Heart left ventricle (tissue), 16 donors: Measurements from ENCODE around the gene KANSL1. TPM values are rescaled to one million over a fixed set of nuclear protein-coding genes. Genes with fewer than 3 reads are reported as not detected.

Experiments
- ATAC-seq, 4 donors: fragments of 200-7000 bp; cut with Tn5 transposase; one replicate each; pipeline ENCODE4 v1.9.1; 2020 to 2022; ENCODE audit warnings: moderate library complexity in 4 of 4, mild to moderate bottlenecking in 3 of 4, moderate number of reproducible peaks in 1 of 4
- DNase-seq, 5 donors: peaks; one replicate each; pipeline ENCODE4 v3.0.0-alpha.2; 2020
- H3K27ac ChIP-seq, 12 donors: fragments of 200-600 bp; sonication (generic) in 4 of 12; one replicate each; pipeline versions ENCODE4 v1.5.0 to v1.8.0; 2016 to 2022; ENCODE audit warnings: mild to moderate bottlenecking in 2 of 12
- H3K27me3 ChIP-seq, 9 donors: fragments of 200-600 bp; sonication (generic) in 2 of 9; one replicate each; pipeline versions ENCODE4 v1.5.1 to v1.8.0; 2016 to 2022; ENCODE audit warnings: mild to moderate bottlenecking in 3 of 9
- H3K36me3 ChIP-seq, 9 donors: fragments of 200-600 bp; sonication (generic) in 2 of 9; one replicate each; pipeline versions ENCODE4 v1.5.0 to v1.8.0; 2018 to 2022; ENCODE audit warnings: mild to moderate bottlenecking in 2 of 9
- H3K4me1 ChIP-seq, 12 donors: fragments of 200-600 bp; sonication (generic) in 4 of 12; one replicate each; pipeline versions ENCODE4 v1.5.0 to v1.8.0; 2016 to 2022; ENCODE audit warnings: mild to moderate bottlenecking in 3 of 12
- H3K4me3 ChIP-seq, 12 donors: fragments of 200-600 bp; sonication (generic) in 4 of 12; one replicate each; pipeline versions ENCODE4 v1.5.0 to v1.8.0; 2017 to 2022; ENCODE audit warnings: mild to moderate bottlenecking in 9 of 12, moderate library complexity in 4 of 12
- H3K9me3 ChIP-seq, 12 donors: fragments of 200-600 bp; sonication (generic) in 4 of 12; one replicate each; pipeline versions ENCODE4 v1.5.0 to v1.8.0; 2016 to 2022; ENCODE audit warnings: mild to moderate bottlenecking in 1 of 12
- POLR2A ChIP-seq, 2 donors: fragments of 450-650 bp; IDR thresholded peaks; one replicate each; pipeline ENCODE4 v1.6.1; 2017; ENCODE audit warnings: antibody characterized with exemption in 2 of 2, mild to moderate bottlenecking in 2 of 2, moderate library complexity in 2 of 2
- WGBS, 4 donors: extraction: QIAGEN DNeasy Blood & Tissue Kit in 2 of 4; methylation state at CpG; one replicate each; pipeline versions ENCODE4 v1.1.5 to v1.1.7; 2013 to 2018; 5-methylcytosine and 5-hydroxymethylcytosine counted together
- intact Hi-C, 10 donors: fragments of 100-400 bp; cut with DNase I; formaldehyde crosslinking; loops; one replicate each; pipeline versions ENCODE4 v1.11.1 to v1.14.2; 2022
- polyA plus RNA-seq, 2 donors: library from polyadenylated mRNA; stranded (reverse); fragments of 200-250 nt; gene quantifications; one replicate each; pipeline ENCODE4 v1.2.3, GENCODE V29; 2013
- total RNA-seq, 9 donors: library from RNA; depleted of rRNA in 2 of 9; stranded (reverse); fragments of >200 nt in 2 of 9; fragmentation: NEBNext Ultra II Directional in 3 of 9; extraction: Animal tissue kit (Norgen Biotek cat#: 25700) in 3 of 9; gene quantifications; one replicate each; pipeline versions ENCODE4 v1.1.0 to v1.2.4, GENCODE V29; 2016 to 2023
- TF ChIP-seq, protein P1 (sequence below), 12 donors: fragments of 200-600 bp; sonication (generic) in 4 of 12; IDR thresholded peaks; one replicate each; pipeline versions ENCODE4 v1.5.0 to v1.8.0; 2018 to 2022; ENCODE audit warnings: antibody characterized with exemption in 12 of 12, mild to moderate bottlenecking in 5 of 12
- donor health status: ischemic (EF 13 %, LVEDD 7.1; RV severe dilation, severe dysfunction).
- donor health status: healthy with polysubstance abuse.
- donor health status: DM: no; HTN: yes; CAD: no.
- donor health status: DM: no; HTN: no; CAD: no.
- donor health status: ischemic (EF 25% LVEDD 6.9; RV normal size, moderate dysfunction).
- donor health status: ischemic (EF 25% LVEDD 5.7; RV mildly dilated, moderate dysfunction).
- donor health status: healthy.
- donor health status: DM: yes; HTN: yes; CAD: no.
- donor health status: ischemic (EF 35%, LVEDD 5.7; RV mildly dilated, moderate dysfunction).
- donor health status: nonischemic (EF 11% LVEDD 7.7; RV severe dilation, severe dysfunction).
- donor health status: DM: yes; HTN: yes; CAD: no.
- donor health status: PGD.
- donor health status: ischemic (EF 29% LVEDD 5.4; RV normal size, mild dysfunction).
- donor health status: nonischemic (EF 23%, LVEDD 6.1; RV moderate dilation, normal function).

Gene KANSL1
- total and polyA plus RNA-seq, 11 donors: 13.7 to 57.2 (median 28.9) TPM

DNA sequence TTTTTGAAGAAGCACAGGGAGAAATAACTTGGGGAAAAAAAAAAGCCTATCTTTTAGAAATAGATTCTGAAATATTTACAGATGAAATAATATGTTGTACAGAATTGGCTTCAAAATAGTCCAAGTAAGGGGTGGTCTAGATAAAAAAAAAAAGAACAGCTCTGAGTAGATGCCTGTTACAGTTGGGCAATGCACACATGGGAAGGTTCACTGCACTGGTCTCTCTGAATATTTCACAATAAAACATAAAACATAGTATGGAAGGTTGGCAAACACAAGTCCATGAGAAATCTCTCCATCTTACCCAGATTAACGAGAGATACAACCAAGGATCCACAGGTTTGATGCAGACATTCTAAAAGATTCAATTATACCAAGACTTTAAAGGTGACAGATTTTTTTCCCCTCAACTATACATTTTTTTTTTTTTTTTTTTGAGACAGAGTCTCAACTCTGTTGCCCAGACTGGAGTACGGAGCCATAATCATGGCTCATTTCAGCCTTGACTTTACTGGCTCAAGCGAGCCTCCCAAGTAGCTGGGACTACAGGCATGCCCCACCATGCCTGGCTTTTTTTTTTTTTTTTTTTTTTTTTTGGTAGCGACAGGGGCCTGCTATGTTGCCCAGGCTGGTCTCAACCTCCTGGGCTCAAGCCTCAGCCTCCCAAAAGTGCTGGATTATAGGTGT is 58.0 kb downstream of the KANSL1 start:
- no peaks in the 10 kb centered on the region for H3K36me3 ChIP-seq
- no peak for ATAC-seq
- peaks cover 6 to 84% (median 72%) of the 10 kb centered on the region in 12 donors for H3K4me1 ChIP-seq
- intact Hi-C loops: loop anchor here in 1 of 10 donors (10.0 kb wide), 1 partner anchor 160 kb away; the partner anchor contains the start of gene LRRC37A
- no peak for DNase-seq
- H3K4me3 ChIP-seq: no peak overlapping the region
- TF ChIP-seq, protein P1, sequence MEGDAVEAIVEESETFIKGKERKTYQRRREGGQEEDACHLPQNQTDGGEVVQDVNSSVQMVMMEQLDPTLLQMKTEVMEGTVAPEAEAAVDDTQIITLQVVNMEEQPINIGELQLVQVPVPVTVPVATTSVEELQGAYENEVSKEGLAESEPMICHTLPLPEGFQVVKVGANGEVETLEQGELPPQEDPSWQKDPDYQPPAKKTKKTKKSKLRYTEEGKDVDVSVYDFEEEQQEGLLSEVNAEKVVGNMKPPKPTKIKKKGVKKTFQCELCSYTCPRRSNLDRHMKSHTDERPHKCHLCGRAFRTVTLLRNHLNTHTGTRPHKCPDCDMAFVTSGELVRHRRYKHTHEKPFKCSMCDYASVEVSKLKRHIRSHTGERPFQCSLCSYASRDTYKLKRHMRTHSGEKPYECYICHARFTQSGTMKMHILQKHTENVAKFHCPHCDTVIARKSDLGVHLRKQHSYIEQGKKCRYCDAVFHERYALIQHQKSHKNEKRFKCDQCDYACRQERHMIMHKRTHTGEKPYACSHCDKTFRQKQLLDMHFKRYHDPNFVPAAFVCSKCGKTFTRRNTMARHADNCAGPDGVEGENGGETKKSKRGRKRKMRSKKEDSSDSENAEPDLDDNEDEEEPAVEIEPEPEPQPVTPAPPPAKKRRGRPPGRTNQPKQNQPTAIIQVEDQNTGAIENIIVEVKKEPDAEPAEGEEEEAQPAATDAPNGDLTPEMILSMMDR (IDR thresholded peaks at IDR 0.05): no peak
- TF ChIP-seq POLR2A (IDR thresholded peaks at IDR 0.05): no peak
- H3K27ac ChIP-seq: no peak overlapping the region
- no peaks in the 10 kb centered on the region for H3K27me3 ChIP-seq
- H3K9me3 ChIP-seq: no peaks in the 10 kb centered on the region
- WGBS, 4 donors: 93 to 98% (median 96%) methylated on average over 4 of the region's 4 CpGs

DNA sequence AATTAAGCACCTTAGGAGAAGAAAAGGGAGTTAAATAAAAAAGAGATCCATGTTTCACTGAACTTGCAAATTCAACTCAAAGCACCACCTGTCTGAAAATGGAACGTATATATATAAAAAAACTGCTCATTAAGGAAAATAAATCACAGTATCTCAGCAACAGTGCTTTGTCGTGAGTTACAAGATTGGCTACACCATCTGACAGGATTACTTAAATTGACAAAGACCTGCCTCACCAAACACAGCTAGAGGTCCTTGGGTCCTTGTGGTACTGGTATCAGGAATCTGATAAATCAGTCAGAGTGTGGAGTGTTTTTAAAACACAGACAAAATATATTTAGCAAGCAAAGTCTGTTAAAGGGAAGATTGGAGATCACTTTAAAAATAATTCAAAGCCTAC is 63.9 kb downstream of the KANSL1 start:
- H3K27me3 ChIP-seq: no peaks in the 10 kb centered on the region
- H3K27ac ChIP-seq: peak overlapping the region in 1 of 12 donors; percentile 1
- no peaks in the 10 kb centered on the region for H3K9me3 ChIP-seq
- intact Hi-C loops: loop anchor here in 1 of 10 donors (5.0 kb wide), 1 partner anchor 52 kb away; no protein-coding TSS in a partner anchor
- TF ChIP-seq, protein P1 (IDR thresholded peaks at IDR 0.05): no peak
- no peak for TF ChIP-seq POLR2A (IDR thresholded peaks at IDR 0.05)
- ATAC-seq: no peak
- H3K4me1 ChIP-seq: peaks cover 8 to 88% (median 63%) of the 10 kb centered on the region in 12 donors
- H3K36me3 ChIP-seq: no peaks in the 10 kb centered on the region
- H3K4me3 ChIP-seq: no peak overlapping the region
- no peak for DNase-seq
- 37 to 58% (median 47%) methylated on average over 2 of the region's 2 CpGs for WGBS, 4 donors

GRCh38 chr17:46128453-46128852 is 64.8 kb downstream of the KANSL1 start:
- Histone ChIP-seq H3K4me3 (no peak overlapping the region), H3K36me3 (peaks cover 0 to 6% (median 0%) of the 10 kb centered on the region in 9 donors), H3K4me1 (peaks cover 8 to 90% (median 62%) of the 10 kb centered on the region in 12 donors), H3K27me3 (no peaks in the 10 kb centered on the region), H3K9me3 (no peaks in the 10 kb centered on the region), H3K27ac (peak overlapping the region in 6 of 12 donors; percentile 1 to 28 (median 12))
- no peak for DNase-seq
- intact Hi-C loops: loop anchor here in 1 of 10 donors (5.0 kb wide), 1 partner anchor 51 kb away; no protein-coding TSS in a partner anchor
- TF ChIP-seq POLR2A (IDR thresholded peaks at IDR 0.05): no peak
- TF ChIP-seq, protein P1 (IDR thresholded peaks at IDR 0.05): no peak
- WGBS, 4 donors: 31 to 48% (median 41%) methylated on average over 4 of the region's 4 CpGs
- ATAC-seq: peak; percentile 29 to 68 (median 52)

DNA sequence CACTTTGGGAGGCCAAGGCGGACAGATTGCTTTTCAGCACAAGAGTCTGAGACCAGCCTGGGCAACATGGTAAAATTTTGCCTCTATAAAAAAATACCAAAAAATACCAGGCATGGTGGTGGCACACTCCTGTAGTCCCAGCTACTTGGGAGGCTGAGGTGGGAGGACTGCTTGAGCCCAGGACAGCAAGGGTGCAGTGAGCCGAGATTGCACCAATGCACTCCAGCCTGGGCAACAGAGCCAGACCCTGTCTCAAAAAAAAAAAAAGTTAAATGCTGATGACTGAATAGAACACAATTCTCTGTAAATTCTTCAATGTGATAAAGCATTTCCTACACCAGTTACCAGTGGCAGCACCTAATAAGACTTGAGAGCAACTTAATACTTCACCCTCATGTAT is 65.7 kb downstream of the KANSL1 start:
- ATAC-seq (no peak), DNase-seq (no peak)
- Histone ChIP-seq H3K4me1 (peaks cover 8 to 95% (median 65%) of the 10 kb centered on the region in 12 donors), H3K36me3 (peaks cover 0 to 6% (median 0%) of the 10 kb centered on the region in 9 donors), H3K27me3 (no peaks in the 10 kb centered on the region), H3K9me3 (no peaks in the 10 kb centered on the region), H3K4me3 (no peak overlapping the region), H3K27ac (peak overlapping the region in 1 of 12 donors; percentile 28)
- 97 to 100% (median 99%) methylated on average over 2 of the region's 2 CpGs for WGBS, 4 donors
- no peak for TF ChIP-seq POLR2A (IDR thresholded peaks at IDR 0.05)
- intact Hi-C loops: loop anchor here in 1 of 10 donors (5.0 kb wide), 1 partner anchor 50 kb away; no protein-coding TSS in a partner anchor
